Muscle layer of colon (tissue), 2 donors: ENCODE results near the gene BBS12.
A peak's percentile ranks its signal among the peaks of the same experiment; 100 is the strongest.

ENCODE experiments used
- H3K27ac ChIP-seq: one replicate; pipeline ENCODE4 v1.7.0; 2013; ENCODE audit warnings: low read depth, mild to moderate bottlenecking, low read length, moderate library complexity
- H3K27me3 ChIP-seq, 2 donors: one replicate each; pipeline ENCODE4 v1.7.0; 2013; ENCODE audit warnings: low read length in 2 of 2, mild to moderate bottlenecking in 2 of 2; ENCODE audit not compliant: insufficient read depth in 2 of 2, control insufficient read depth in 1 of 2
- H3K36me3 ChIP-seq: one replicate; pipeline ENCODE4 v1.7.0; 2013; ENCODE audit warnings: mild to moderate bottlenecking, low read length; ENCODE audit not compliant: insufficient read depth
- H3K4me1 ChIP-seq: one replicate; pipeline ENCODE4 v1.7.0; 2013; ENCODE audit warnings: mild to moderate bottlenecking, low read length; ENCODE audit not compliant: insufficient read depth
- H3K4me3 ChIP-seq, 2 donors: one replicate each; pipeline ENCODE4 v1.7.0; 2013; ENCODE audit warnings: low read length in 2 of 2, low read depth in 1 of 2, mild to moderate bottlenecking in 1 of 2, moderate library complexity in 1 of 2
- H3K9ac ChIP-seq: one replicate; pipeline ENCODE4 v1.7.0; 2013; ENCODE audit warnings: low read length
- H3K9me3 ChIP-seq: one replicate; pipeline ENCODE4 v1.7.0; 2013; ENCODE audit warnings: mild to moderate bottlenecking, low read length
- donor health status: abdominal sarcoma.
- donor health status: Adenocarcinoma of cecum.

BBS12 gene

GRCh38 chr4:122716825-122717448 is 15.6 kb upstream of the BBS12 start:
- H3K4me1 ChIP-seq: no peaks in the 10 kb centered on the region
- H3K9ac ChIP-seq: no peak overlapping the region
- H3K9me3 ChIP-seq: no peaks in the 10 kb centered on the region
- H3K27me3 ChIP-seq: no peaks in the 10 kb centered on the region
- H3K36me3 ChIP-seq: no peaks in the 10 kb centered on the region
- no peak overlapping the region for H3K4me3 ChIP-seq
- H3K27ac ChIP-seq: no peak overlapping the region

- H3K27ac ChIP-seq: no peak overlapping the region
- H3K9me3 ChIP-seq: no peaks in the 10 kb centered on the region
- no peak overlapping the region for H3K9ac ChIP-seq
- H3K27me3 ChIP-seq: no peaks in the 10 kb centered on the region
- H3K36me3 ChIP-seq: no peaks in the 10 kb centered on the region
- H3K4me1 ChIP-seq: no peaks in the 10 kb centered on the region
- no peak overlapping the region for H3K4me3 ChIP-seq
Observed at GRCh38 chr4:122718281-122718680, 14.2 kb upstream of the BBS12 start.

GRCh38 chr4:122722256-122722655 is 10.2 kb upstream of the BBS12 start:
- H3K27me3 ChIP-seq: no peaks in the 10 kb centered on the region
- no peaks in the 10 kb centered on the region for H3K36me3 ChIP-seq
- H3K9ac ChIP-seq: no peak overlapping the region
- H3K9me3 ChIP-seq: no peaks in the 10 kb centered on the region
- no peaks in the 10 kb centered on the region for H3K4me1 ChIP-seq
- H3K4me3 ChIP-seq: no peak overlapping the region
- no peak overlapping the region for H3K27ac ChIP-seq

- H3K36me3 ChIP-seq: peaks cover 4% of the 10 kb centered on the region
- no peak overlapping the region for H3K4me3 ChIP-seq
- H3K9ac ChIP-seq: no peak overlapping the region
- H3K27me3 ChIP-seq: no peaks in the 10 kb centered on the region
- H3K4me1 ChIP-seq: peaks cover 7% of the 10 kb centered on the region
- no peak overlapping the region for H3K27ac ChIP-seq
- H3K9me3 ChIP-seq: no peaks in the 10 kb centered on the region
Observed at GRCh38 chr4:122728856-122729255, 3.6 kb upstream of the BBS12 start.

GRCh38 chr4:122731676-122732075 is 828 bp upstream of the BBS12 start:
- H3K9me3 ChIP-seq: no peaks in the 10 kb centered on the region
- H3K27ac ChIP-seq: peak overlapping the region; percentile 71
- peak overlapping the region; percentile 22 to 37 for H3K4me3 ChIP-seq
- no peaks in the 10 kb centered on the region for H3K27me3 ChIP-seq
- H3K4me1 ChIP-seq: peaks cover 8% of the 10 kb centered on the region
- no peak overlapping the region for H3K9ac ChIP-seq
- peaks cover 4% of the 10 kb centered on the region for H3K36me3 ChIP-seq

- Histone ChIP-seq H3K27ac (no peak overlapping the region), H3K9ac (no peak overlapping the region), H3K4me1 (peaks cover 8% of the 10 kb centered on the region), H3K4me3 (no peak overlapping the region), H3K27me3 (no peaks in the 10 kb centered on the region), H3K9me3 (no peaks in the 10 kb centered on the region), H3K36me3 (peaks cover 4% of the 10 kb centered on the region)
Observed at GRCh38 chr4:122733787-122734120, 1.2 kb downstream of the BBS12 start.

- Histone ChIP-seq H3K4me1 (no peaks in the 10 kb centered on the region), H3K36me3 (peaks cover 11% of the 10 kb centered on the region), H3K9me3 (no peaks in the 10 kb centered on the region), H3K4me3 (no peak overlapping the region), H3K9ac (no peak overlapping the region), H3K27ac (no peak overlapping the region), H3K27me3 (no peaks in the 10 kb centered on the region)
Observed at GRCh38 chr4:122739174-122739573, 6.7 kb downstream of the BBS12 start.

- Histone ChIP-seq H3K9ac (no peak overlapping the region), H3K9me3 (no peaks in the 10 kb centered on the region), H3K4me3 (no peak overlapping the region), H3K27me3 (no peaks in the 10 kb centered on the region), H3K27ac (no peak overlapping the region), H3K4me1 (no peaks in the 10 kb centered on the region), H3K36me3 (peaks cover 11% of the 10 kb centered on the region)
Observed at GRCh38 chr4:122742933-122743829, 10.7 kb downstream of the BBS12 start.

GRCh38 chr4:122744229-122744628 is 11.7 kb downstream of the BBS12 start:
- no peaks in the 10 kb centered on the region for H3K27me3 ChIP-seq
- no peaks in the 10 kb centered on the region for H3K4me1 ChIP-seq
- H3K4me3 ChIP-seq: no peak overlapping the region
- H3K27ac ChIP-seq: no peak overlapping the region
- no peak overlapping the region for H3K9ac ChIP-seq
- no peaks in the 10 kb centered on the region for H3K9me3 ChIP-seq
- H3K36me3 ChIP-seq: peaks cover 11% of the 10 kb centered on the region

GRCh38 chr4:122746485-122746965 is 14.0 kb downstream of the BBS12 start:
- Histone ChIP-seq H3K36me3 (peaks cover 11% of the 10 kb centered on the region), H3K4me3 (no peak overlapping the region), H3K4me1 (no peaks in the 10 kb centered on the region), H3K27ac (no peak overlapping the region), H3K27me3 (no peaks in the 10 kb centered on the region), H3K9ac (no peak overlapping the region), H3K9me3 (no peaks in the 10 kb centered on the region)

- Histone ChIP-seq H3K4me3 (no peak overlapping the region), H3K27ac (no peak overlapping the region), H3K27me3 (no peaks in the 10 kb centered on the region), H3K36me3 (peaks cover 9% of the 10 kb centered on the region), H3K9me3 (no peaks in the 10 kb centered on the region), H3K4me1 (no peaks in the 10 kb centered on the region), H3K9ac (no peak overlapping the region)
Observed at GRCh38 chr4:122747068-122747467, 14.6 kb downstream of the BBS12 start.
